ENCODE measurements around the gene PDK3. TPM values are rescaled to one million over a fixed set of nuclear protein-coding genes. Genes with fewer than 3 reads are reported as not detected.

PDK3 gene
- total RNA-seq, 1 experiment from 2014 or later = 47.3 TPM

DNA sequence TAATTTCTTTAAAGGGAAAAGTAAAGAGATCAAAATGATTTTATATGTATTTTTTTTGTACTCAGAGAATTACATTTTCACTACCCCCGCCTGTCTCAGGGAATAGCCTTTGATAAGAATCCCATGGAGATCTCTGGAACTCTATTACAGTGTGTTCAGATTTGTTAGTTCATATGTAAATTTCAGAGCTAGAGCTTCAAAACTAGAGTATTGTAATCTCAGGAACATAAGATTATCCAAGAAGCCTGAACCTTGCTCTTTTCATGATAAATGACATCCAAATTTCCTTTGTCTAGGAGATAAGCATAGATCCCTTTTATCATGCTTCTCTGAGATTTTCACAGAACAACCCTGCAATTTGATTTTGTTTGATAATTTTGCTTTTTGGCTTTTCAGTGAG, 82.9 kb downstream of the PDK3 start:
- Histone ChIP-seq H3K4me1 (ENCODE audit: insufficient read depth, low read length) (no peaks in the 10 kb centered on the region), H4K20me1 (ENCODE audit: control insufficient read depth, insufficient read depth, insufficient read length) (no peaks in the 10 kb centered on the region), H4K5ac (ENCODE audit: insufficient read length, low read depth, low read length) (no peak overlapping the region), H4K91ac (ENCODE audit: insufficient read length, low read depth, low read length) (no peak overlapping the region), H3K4me2 (ENCODE audit: insufficient read depth, insufficient read length, low read length) (no peak overlapping the region), H4K8ac (replicated peaks; ENCODE audit: insufficient read length, low read depth, low read length) (no peak overlapping the region), H3K9me3 (ENCODE audit: control insufficient read depth, low read depth, low read length) (no peaks in the 10 kb centered on the region), H3K4ac (ENCODE audit: low read depth, low read length) (no peak overlapping the region), H3K23me2 (ENCODE audit: insufficient read length, low read depth, low read length, poor library complexity, severe bottlenecking) (no peaks in the 10 kb centered on the region), H2BK20ac (ENCODE audit: low read depth, low read length, poor library complexity, severe bottlenecking) (no peak overlapping the region), H2BK5ac (ENCODE audit: insufficient read length, low read length) (no peak overlapping the region), H3K9ac (ENCODE audit: extremely low read depth, insufficient read length, low read length) (no peak overlapping the region), H3K56ac (ENCODE audit: insufficient read length, low read depth, low read length) (no peak overlapping the region), H3K79me2 (ENCODE audit: insufficient read depth, low read length) (no peaks in the 10 kb centered on the region), H2BK12ac (ENCODE audit: insufficient read length, low read depth, low read length) (no peak overlapping the region), H3K27me3 (ENCODE audit: insufficient read depth, low read length) (no peaks in the 10 kb centered on the region), H3K18ac (ENCODE audit: insufficient read length, low read depth, low read length) (no peak overlapping the region), H2AK5ac (ENCODE audit: insufficient read length, low read length) (no peak overlapping the region), H3T11ph (ENCODE audit: low read length) (no peak overlapping the region), H3K14ac (ENCODE audit: insufficient read depth, low read length) (no peak overlapping the region), H3K27ac (ENCODE audit: insufficient read length, low read depth, low read length) (no peak overlapping the region), H3K23ac (ENCODE audit: insufficient read length, low read depth, low read length) (no peak overlapping the region), H2BK15ac (ENCODE audit: low read depth, low read length) (no peak overlapping the region), H2AFZ (ENCODE audit: low read length) (no peak overlapping the region), H3K79me1 (ENCODE audit: insufficient read depth, low read depth, low read length, poor library complexity, severe bottlenecking) (no peaks in the 10 kb centered on the region), H2BK120ac (ENCODE audit: low read depth, low read length, poor library complexity, severe bottlenecking) (no peak overlapping the region)
- TF ChIP-seq, protein P1, sequence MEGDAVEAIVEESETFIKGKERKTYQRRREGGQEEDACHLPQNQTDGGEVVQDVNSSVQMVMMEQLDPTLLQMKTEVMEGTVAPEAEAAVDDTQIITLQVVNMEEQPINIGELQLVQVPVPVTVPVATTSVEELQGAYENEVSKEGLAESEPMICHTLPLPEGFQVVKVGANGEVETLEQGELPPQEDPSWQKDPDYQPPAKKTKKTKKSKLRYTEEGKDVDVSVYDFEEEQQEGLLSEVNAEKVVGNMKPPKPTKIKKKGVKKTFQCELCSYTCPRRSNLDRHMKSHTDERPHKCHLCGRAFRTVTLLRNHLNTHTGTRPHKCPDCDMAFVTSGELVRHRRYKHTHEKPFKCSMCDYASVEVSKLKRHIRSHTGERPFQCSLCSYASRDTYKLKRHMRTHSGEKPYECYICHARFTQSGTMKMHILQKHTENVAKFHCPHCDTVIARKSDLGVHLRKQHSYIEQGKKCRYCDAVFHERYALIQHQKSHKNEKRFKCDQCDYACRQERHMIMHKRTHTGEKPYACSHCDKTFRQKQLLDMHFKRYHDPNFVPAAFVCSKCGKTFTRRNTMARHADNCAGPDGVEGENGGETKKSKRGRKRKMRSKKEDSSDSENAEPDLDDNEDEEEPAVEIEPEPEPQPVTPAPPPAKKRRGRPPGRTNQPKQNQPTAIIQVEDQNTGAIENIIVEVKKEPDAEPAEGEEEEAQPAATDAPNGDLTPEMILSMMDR (conservative IDR thresholded peaks at IDR 0.05) = no peak
- H3K4me3 Mint-ChIP-seq = no peak overlapping the region
- H3K36me3 Mint-ChIP-seq (ENCODE audit: insufficient read depth in 1 of 3, low read depth in 3 of 3) = peaks cover 0 to 4% (median 0%) of the 10 kb centered on the region in 3 experiments; a peak in 5 of 7 replicates
- no peaks in the 10 kb centered on the region for H3K27me3 Mint-ChIP-seq (ENCODE audit: low read depth)
- H3K27ac Mint-ChIP-seq = no peak overlapping the region
- DNase-seq = no peak
- H3K9me3 Mint-ChIP-seq = no peaks in the 10 kb centered on the region
- no CpG with 5 or more reads among the region's 1 CpG for WGBS (ENCODE audit: extremely low coverage, insufficient read length, low lambda C conversion rate)
- peaks cover 26 to 44% of the 10 kb centered on the region in 2 experiments for H3K4me1 Mint-ChIP-seq

Data from H9 (cell line).